GM10847 (cell line): Measurements from ENCODE around the gene PSMB10.

Experiments
- POLR2A ChIP-seq: IDR thresholded peaks from 2 replicates; pipeline ENCODE4 v1.6.1; 2011; ENCODE audit not compliant: insufficient read length; ENCODE audit errors: extremely low read depth

Gene PSMB10

GRCh38 chr16:67935402-67936123 is 1.1 kb downstream of the PSMB10 start:
- TF ChIP-seq POLR2A = peak; percentile 80

GRCh38 chr16:67935101-67935401 is 1.6 kb downstream of the PSMB10 start:
- no peak for TF ChIP-seq POLR2A

- no peak for TF ChIP-seq POLR2A
Observed at GRCh38 chr16:67934306-67935100, 2.1 kb downstream of the PSMB10 start.

GRCh38 chr16:67933805-67934204 is 2.8 kb downstream of the PSMB10 start:
- no peak for TF ChIP-seq POLR2A

GRCh38 chr16:67932462-67932840 is 4.2 kb downstream of the PSMB10 start:
- TF ChIP-seq POLR2A = no peak

- no peak for TF ChIP-seq POLR2A
Observed at GRCh38 chr16:67931712-67932461, 4.8 kb downstream of the PSMB10 start, which contains the start of gene CTRL. CTRL (minus strand) TSS chr16:67931862; CDS start chr16:67931852, 10 bp downstream.

- TF ChIP-seq POLR2A = no peak
Observed at GRCh38 chr16:67930678-67931211, 5.9 kb downstream of the PSMB10 start.

GRCh38 chr16:67930191-67930590 is 6.5 kb downstream of the PSMB10 start:
- TF ChIP-seq POLR2A = no peak

GRCh38 chr16:67928561-67929364 is 7.9 kb downstream of the PSMB10 start:
- TF ChIP-seq POLR2A = no peak

GRCh38 chr16:67928147-67928546 is 8.5 kb downstream of the PSMB10 start:
- TF ChIP-seq POLR2A = no peak

- TF ChIP-seq POLR2A = no peak
Observed at GRCh38 chr16:67927131-67927941, 9.3 kb downstream of the PSMB10 start.

- TF ChIP-seq POLR2A = no peak
Observed at GRCh38 chr16:67926181-67926750, 10.4 kb downstream of the PSMB10 start.

- TF ChIP-seq POLR2A = no peak
Observed at GRCh38 chr16:67924140-67924906, 12.3 kb downstream of the PSMB10 start.
